ENCODE measurements around the gene SYNGR3.
A peak's percentile ranks its signal among the peaks of the same experiment; 100 is the strongest.

The SYNGR3 gene

DNA sequence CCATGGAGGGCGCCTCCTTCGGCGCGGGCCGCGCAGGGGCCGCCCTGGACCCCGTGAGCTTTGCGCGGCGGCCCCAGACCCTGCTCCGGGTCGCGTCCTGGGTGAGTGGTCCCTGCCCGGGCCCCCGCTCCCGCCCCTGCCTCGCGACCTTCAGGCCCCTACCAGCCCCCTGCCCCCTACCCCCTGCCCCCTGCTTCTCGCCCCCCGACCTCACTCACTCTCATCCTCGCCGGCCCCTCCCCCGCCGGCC lies 256 bp downstream of the SYNGR3 start:
- Histone ChIP-seq H3K9me3 (replicated peaks; ENCODE audit: insufficient read depth, low read length) (no peaks in the 10 kb centered on the region), H3K79me2 (ENCODE audit: low read length) (peaks cover 10% of the 10 kb centered on the region), H3K27ac (ENCODE audit: low read length) (no peak overlapping the region), H3K36me3 (replicated peaks; ENCODE audit: insufficient read depth, low read length) (0 out of 2 replicates have a peak, but pooled peaks cover 4% of the 10 kb centered on the region), H3F3A (ENCODE audit: insufficient read depth, low read length) (peaks cover 15% of the 10 kb centered on the region), H3K4me1 (ENCODE audit: low read length) (peaks cover 25% of the 10 kb centered on the region), H3K9ac (ENCODE audit: low read length) (no peak overlapping the region; the same call in 1 of the 2 replicates), H2AFZ (ENCODE audit: low read length) (peak overlapping the region; percentile 84; the same call in 1 of the 2 replicates), H3K9me2 (replicated peaks; ENCODE audit: insufficient read depth, low read length) (no peaks in the 10 kb centered on the region), H3K27me3 (replicated peaks; ENCODE audit: insufficient read depth, low read length) (peaks cover 8% of the 10 kb centered on the region), H3K4me3 (ENCODE audit: low read length) (peak overlapping the region; percentile 70; the same call in 1 of the 2 replicates), H4K20me1 (ENCODE audit: insufficient read depth, low read length) (no peaks in the 10 kb centered on the region), H3K4me2 (ENCODE audit: low read depth, low read length) (peak overlapping the region; percentile 99; the same call in 1 of the 2 replicates)
- no peak for DNase-seq
- TF ChIP-seq, protein P1, sequence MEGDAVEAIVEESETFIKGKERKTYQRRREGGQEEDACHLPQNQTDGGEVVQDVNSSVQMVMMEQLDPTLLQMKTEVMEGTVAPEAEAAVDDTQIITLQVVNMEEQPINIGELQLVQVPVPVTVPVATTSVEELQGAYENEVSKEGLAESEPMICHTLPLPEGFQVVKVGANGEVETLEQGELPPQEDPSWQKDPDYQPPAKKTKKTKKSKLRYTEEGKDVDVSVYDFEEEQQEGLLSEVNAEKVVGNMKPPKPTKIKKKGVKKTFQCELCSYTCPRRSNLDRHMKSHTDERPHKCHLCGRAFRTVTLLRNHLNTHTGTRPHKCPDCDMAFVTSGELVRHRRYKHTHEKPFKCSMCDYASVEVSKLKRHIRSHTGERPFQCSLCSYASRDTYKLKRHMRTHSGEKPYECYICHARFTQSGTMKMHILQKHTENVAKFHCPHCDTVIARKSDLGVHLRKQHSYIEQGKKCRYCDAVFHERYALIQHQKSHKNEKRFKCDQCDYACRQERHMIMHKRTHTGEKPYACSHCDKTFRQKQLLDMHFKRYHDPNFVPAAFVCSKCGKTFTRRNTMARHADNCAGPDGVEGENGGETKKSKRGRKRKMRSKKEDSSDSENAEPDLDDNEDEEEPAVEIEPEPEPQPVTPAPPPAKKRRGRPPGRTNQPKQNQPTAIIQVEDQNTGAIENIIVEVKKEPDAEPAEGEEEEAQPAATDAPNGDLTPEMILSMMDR (IDR thresholded peaks at IDR 0.05; ENCODE audit: low read length), result no peak
- TF ChIP-seq EZH2 (optimal IDR thresholded peaks at IDR 0.05; ENCODE audit: low read depth, low read length), result no peak
- TF ChIP-seq EZH2phosphoT487 (IDR thresholded peaks at IDR 0.05; ENCODE audit: low read length), result no peak

DNA sequence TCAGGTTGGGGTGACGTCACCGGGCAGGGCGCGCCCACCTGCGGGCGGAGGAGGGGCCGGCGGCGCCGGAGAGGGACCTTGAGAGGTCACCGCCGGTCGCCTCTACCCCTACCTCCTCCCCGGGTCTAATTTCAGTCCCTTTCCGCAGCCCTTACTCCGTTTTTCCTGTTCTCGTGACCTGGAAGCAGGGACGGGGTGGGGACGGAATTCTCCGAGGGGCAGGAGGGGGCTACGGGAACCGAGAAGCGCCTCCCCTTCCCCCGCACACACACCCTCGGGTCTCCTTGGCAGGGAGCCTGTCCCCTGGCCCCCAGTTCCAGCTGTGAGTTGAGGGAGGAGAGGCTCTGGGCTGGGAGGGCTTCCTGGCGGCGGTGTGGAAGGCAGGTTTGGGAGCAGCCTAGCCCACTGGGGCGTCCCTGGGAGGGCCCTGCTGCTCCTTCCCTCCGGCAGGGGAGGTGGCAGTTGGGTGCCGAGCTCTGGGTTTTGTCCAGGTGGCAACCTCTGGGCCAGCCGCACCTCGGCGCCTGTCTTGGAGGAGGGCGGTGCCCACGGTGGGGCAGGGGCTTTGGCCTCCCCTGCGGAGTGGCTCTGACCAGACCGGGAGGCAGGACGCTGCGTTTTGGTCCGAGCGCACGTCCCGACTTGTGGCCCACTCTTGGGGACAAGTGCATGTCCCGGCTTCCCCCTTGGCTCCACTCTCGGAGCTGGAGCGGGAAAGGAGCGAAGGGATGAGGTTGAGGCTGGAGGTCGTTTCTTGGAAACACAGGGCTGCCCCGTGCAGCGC lies 773 bp downstream of the SYNGR3 start:
- Histone ChIP-seq H3K4me3 (ENCODE audit: low read length) (peak overlapping the region; percentile 70), H3F3A (ENCODE audit: insufficient read depth, low read length) (peaks cover 13% of the 10 kb centered on the region), H3K79me2 (ENCODE audit: low read length) (peaks cover 4% of the 10 kb centered on the region), H3K4me1 (ENCODE audit: low read length) (peaks cover 19% of the 10 kb centered on the region), H3K27ac (ENCODE audit: low read length) (no peak overlapping the region), H4K20me1 (ENCODE audit: insufficient read depth, low read length) (no peaks in the 10 kb centered on the region), H2AFZ (ENCODE audit: low read length) (peak overlapping the region; percentile 84), H3K36me3 (replicated peaks; ENCODE audit: insufficient read depth, low read length) (0 out of 2 replicates have a peak, but pooled peaks cover 4% of the 10 kb centered on the region), H3K4me2 (ENCODE audit: low read depth, low read length) (peak overlapping the region; percentile 99), H3K9ac (ENCODE audit: low read length) (peak overlapping the region; percentile 55; the same call in 1 of the 2 replicates), H3K9me3 (replicated peaks; ENCODE audit: insufficient read depth, low read length) (no peaks in the 10 kb centered on the region), H3K9me2 (replicated peaks; ENCODE audit: insufficient read depth, low read length) (no peaks in the 10 kb centered on the region), H3K27me3 (replicated peaks; ENCODE audit: insufficient read depth, low read length) (peaks cover 8% of the 10 kb centered on the region)
- peak; percentile 52 for DNase-seq
- TF ChIP-seq, protein P1 (IDR thresholded peaks at IDR 0.05; ENCODE audit: low read length), result no peak
- no peak for TF ChIP-seq EZH2 (optimal IDR thresholded peaks at IDR 0.05; ENCODE audit: low read depth, low read length)
- no peak for TF ChIP-seq EZH2phosphoT487 (IDR thresholded peaks at IDR 0.05; ENCODE audit: low read length)

- no peaks in the 10 kb centered on the region for H4K20me1 ChIP-seq (ENCODE audit: insufficient read depth, low read length)
- no peak for DNase-seq
- H3K36me3 ChIP-seq (replicated peaks; ENCODE audit: insufficient read depth, low read length), result 0 out of 2 replicates have a peak, but pooled peaks cover 4% of the 10 kb centered on the region
- H3F3A ChIP-seq (ENCODE audit: insufficient read depth, low read length), result peaks cover 13% of the 10 kb centered on the region
- no peaks in the 10 kb centered on the region for H3K9me3 ChIP-seq (replicated peaks; ENCODE audit: insufficient read depth, low read length)
- H3K27me3 ChIP-seq (replicated peaks; ENCODE audit: insufficient read depth, low read length), result peaks cover 8% of the 10 kb centered on the region
- no peak overlapping the region for H2AFZ ChIP-seq (ENCODE audit: low read length)
- H3K4me2 ChIP-seq (ENCODE audit: low read depth, low read length), result peak overlapping the region; percentile 99; the same call in 1 of the 2 replicates
- TF ChIP-seq EZH2phosphoT487 (IDR thresholded peaks at IDR 0.05; ENCODE audit: low read length) (no peak), EZH2 (optimal IDR thresholded peaks at IDR 0.05; ENCODE audit: low read depth, low read length) (no peak)
- TF ChIP-seq, protein P1 (IDR thresholded peaks at IDR 0.05; ENCODE audit: low read length), result no peak
- H3K9ac ChIP-seq (ENCODE audit: low read length), result no peak overlapping the region
- peaks cover 16% of the 10 kb centered on the region for H3K4me1 ChIP-seq (ENCODE audit: low read length)
- H3K9me2 ChIP-seq (replicated peaks; ENCODE audit: insufficient read depth, low read length), result no peaks in the 10 kb centered on the region
- H3K27ac ChIP-seq (ENCODE audit: low read length), result no peak overlapping the region
- no peak overlapping the region for H3K4me3 ChIP-seq (ENCODE audit: low read length)
- H3K79me2 ChIP-seq (ENCODE audit: low read length), result no peaks in the 10 kb centered on the region
These were observed 1.4 kb downstream of the SYNGR3 start for GRCh38 chr16:1991135-1991551.

All from MM.1S (cell line).